H1 (cell line): Measurements from ENCODE around the gene OR7A10. TPM values are rescaled to one million over a fixed set of nuclear protein-coding genes. Genes with fewer than 3 reads are reported as not detected.

Source experiments
- CTCF ChIA-PET: fragments of 300-600 bp; sonication (Branson Sonifier 250); formaldehyde crosslinking; loops from one replicate; lab custom pipeline; 2021; ENCODE audit not compliant: partially characterized antibody; lab: Charles Lee
- POLR2A ChIA-PET: fragments of 300-600 bp; sonication (Branson Sonifier 250); formaldehyde crosslinking; loops from one replicate; lab custom pipeline; 2021; ENCODE audit warnings: inconsistent platforms; ENCODE audit not compliant: partially characterized antibody; lab: Charles Lee
- DNase-seq, 2 experiments: peaks; one replicate each; pipeline versions ENCODE4 v3.0.0 to v3.0.0-alpha.2; 2010 to 2022; ENCODE audit warnings: low spot score in 2 of 2, low read depth in 1 of 2, mixed read lengths in 1 of 2
- FAIRE-seq: peaks from 2 replicates; lab custom pipeline; 2011; peaks lifted over from hg19 to GRCh38; lab: Jason Lieb, UNC
- H2AFZ ChIP-seq: 2 replicates; pipeline ENCODE4 v1.8.1; 2012; ENCODE audit warnings: low read length, inconsistent platforms
- H2AK5ac ChIP-seq: 2 replicates; pipeline ENCODE4 v1.6.1; 2013; ENCODE audit warnings: low read depth, low read length
- H2BK120ac ChIP-seq: replicated peaks from 2 replicates; pipeline ENCODE3; 2013; ENCODE audit warnings: low read depth, low read length, inconsistent platforms
- H2BK12ac ChIP-seq: 2 replicates; pipeline ENCODE4 v1.6.1; 2013; ENCODE audit warnings: low read depth, low read length
- H2BK15ac ChIP-seq: 2 replicates; pipeline ENCODE4 v1.6.1; 2013; ENCODE audit warnings: low read length
- H2BK20ac ChIP-seq: 2 replicates; pipeline ENCODE4 v1.6.1; 2013; ENCODE audit warnings: low read length
- H2BK5ac ChIP-seq: 2 replicates; pipeline ENCODE4 v1.6.1; 2013; ENCODE audit warnings: low read depth, low read length
- H3K14ac ChIP-seq: 2 replicates; pipeline ENCODE4 v1.6.1; 2013; ENCODE audit warnings: inconsistent platforms; ENCODE audit not compliant: insufficient read length
- H3K18ac ChIP-seq: 2 replicates; pipeline ENCODE4 v1.6.1; 2013; ENCODE audit warnings: low read length; ENCODE audit errors: extremely low read depth
- H3K23ac ChIP-seq: 2 replicates; pipeline ENCODE4 v1.6.1; 2013; ENCODE audit warnings: inconsistent platforms; ENCODE audit not compliant: insufficient read length
- H3K23me2 ChIP-seq: 2 replicates; pipeline ENCODE4 v1.6.1; 2013; ENCODE audit warnings: low read depth, low read length
- H3K27ac ChIP-seq: 2 replicates; pipeline ENCODE4 v1.6.1; 2011; ENCODE audit warnings: low read depth, low read length, inconsistent platforms
- H3K27me3 ChIP-seq, 4 experiments: replicated peaks in 1 of 4; 1 replicate in 1 of 4; 2 replicates in 3 of 4; pipeline versions ENCODE4 v1.6.1 to v1.8.1; 2011 to 2013; ENCODE audit warnings: low read length in 3 of 4, mild to moderate bottlenecking in 3 of 4, inconsistent platforms in 2 of 4, mixed read lengths in 2 of 4, moderate library complexity in 1 of 4; ENCODE audit not compliant: control insufficient read depth in 3 of 4, insufficient read depth in 3 of 4; ENCODE audit errors: extremely low read depth in 1 of 4
- H3K36me3 ChIP-seq, 4 experiments: 2 replicates each; pipeline versions ENCODE4 v1.6.1 to v1.8.1; 2011 to 2013; ENCODE audit warnings: mild to moderate bottlenecking in 4 of 4, low read length in 3 of 4, moderate library complexity in 2 of 4, control low read depth in 1 of 4, inconsistent platforms in 1 of 4; ENCODE audit not compliant: insufficient read depth in 4 of 4, control insufficient read depth in 2 of 4
- H3K4ac ChIP-seq: replicated peaks from 2 replicates; pipeline ENCODE3; 2013; ENCODE audit warnings: low read length, low read depth, mixed read lengths, inconsistent platforms; ENCODE audit not compliant: insufficient read length
- H3K4me1 ChIP-seq, 4 experiments: replicated peaks in 1 of 4; 1 replicate in 1 of 4; 2 replicates in 3 of 4; pipeline versions ENCODE4 v1.6.1 to v1.8.1; 2011 to 2013; ENCODE audit warnings: low read length in 3 of 4, inconsistent platforms in 2 of 4, mixed read lengths in 1 of 4; ENCODE audit not compliant: insufficient read depth in 4 of 4, control insufficient read depth in 3 of 4
- H3K4me2 ChIP-seq, 2 experiments: 2 replicates each; pipeline versions ENCODE4 v1.6.1 to v1.8.1; 2011 to 2013; ENCODE audit warnings: low read depth in 2 of 2, low read length in 2 of 2, control low read depth in 1 of 2, inconsistent platforms in 1 of 2, mild to moderate bottlenecking in 1 of 2; ENCODE audit not compliant: insufficient read depth in 1 of 2
- H3K4me3 ChIP-seq, 4 experiments: fragments of 200-600, 300-600 bp in 1 of 4; sonication (generic), shearing (Covaris generic), sonication (Bioruptor Twin) in 1 of 4; 2 replicates each; pipeline versions ENCODE4 v1.5.1 to v1.8.1; 2011 to 2016; ENCODE audit warnings: low read length in 4 of 4, low read depth in 3 of 4, control low read depth in 2 of 4, inconsistent platforms in 2 of 4, mild to moderate bottlenecking in 2 of 4, mixed read lengths in 1 of 4, moderate library complexity in 1 of 4; ENCODE audit not compliant: insufficient read depth in 2 of 4; ENCODE audit errors: extremely low read depth in 1 of 4
- H3K56ac ChIP-seq: replicated peaks from 2 replicates; pipeline ENCODE3; 2013; ENCODE audit warnings: low read depth, mild to moderate bottlenecking, mixed read lengths, low read length, inconsistent platforms; ENCODE audit not compliant: insufficient read length
- H3K79me1 ChIP-seq: 2 replicates; pipeline ENCODE4 v1.6.1; 2013; ENCODE audit warnings: low read depth, low read length, control low read depth
- H3K79me2 ChIP-seq, 2 experiments: 2 replicates each; pipeline versions ENCODE4 v1.6.1 to v1.8.1; 2012 to 2013; ENCODE audit warnings: low read length in 2 of 2, mild to moderate bottlenecking in 2 of 2, inconsistent platforms in 1 of 2; ENCODE audit not compliant: insufficient read depth in 2 of 2, control insufficient read depth in 1 of 2
- H3K9ac ChIP-seq, 4 experiments: replicated peaks in 1 of 4; 1 replicate in 1 of 4; 2 replicates in 3 of 4; pipeline versions ENCODE4 v1.6.1 to v1.8.1; 2011 to 2013; ENCODE audit warnings: low read depth in 3 of 4, low read length in 3 of 4, control low read depth in 2 of 4, mild to moderate bottlenecking in 2 of 4, moderate library complexity in 2 of 4, inconsistent platforms in 1 of 4; ENCODE audit errors: extremely low read depth in 1 of 4
- H3K9me3 ChIP-seq, 2 experiments: 2 replicates each; pipeline versions ENCODE4 v1.6.1 to v1.8.1; 2012 to 2013; ENCODE audit warnings: mild to moderate bottlenecking in 2 of 2, moderate library complexity in 2 of 2, control low read depth in 1 of 2, inconsistent platforms in 1 of 2, low read depth in 1 of 2, low read length in 1 of 2, mixed read lengths in 1 of 2; ENCODE audit not compliant: insufficient read depth in 2 of 2
- H4K20me1 ChIP-seq, 2 experiments: replicated peaks in 1 of 2; 2 replicates each; pipeline versions ENCODE3 to v1.8.1; 2011 to 2013; ENCODE audit warnings: inconsistent platforms in 2 of 2, low read length in 2 of 2, mild to moderate bottlenecking in 1 of 2; ENCODE audit not compliant: insufficient read depth in 2 of 2, control insufficient read depth in 1 of 2
- H4K5ac ChIP-seq: 2 replicates; pipeline ENCODE4 v1.6.1; 2013; ENCODE audit warnings: low read length, low read depth, mixed read lengths, inconsistent platforms; ENCODE audit not compliant: insufficient read length
- H4K8ac ChIP-seq: 2 replicates; pipeline ENCODE4 v1.8.0; 2013; ENCODE audit warnings: mild to moderate bottlenecking, moderate library complexity, low read length, inconsistent platforms; ENCODE audit not compliant: insufficient read depth; ENCODE audit errors: extremely low read depth
- H4K91ac ChIP-seq: replicated peaks from 2 replicates; pipeline ENCODE3; 2013; ENCODE audit warnings: low read length, mixed read lengths, inconsistent platforms; ENCODE audit not compliant: insufficient read length
- JUN ChIP-seq: IDR thresholded peaks from 2 replicates; pipeline ENCODE4 v1.6.1; 2011; ENCODE audit warnings: low read depth, mild to moderate bottlenecking, improper control_type of control experiment, low read length
- WGBS, 2 experiments: shearing (Covaris generic) in 1 of 2; methylation state at CpG; one replicate each; pipeline versions ENCODE4 v1.1.6 to v1.1.7; 2013 to 2015; ENCODE audit warnings: low lambda C conversion rate in 2 of 2, mixed read lengths in 2 of 2, inconsistent platforms in 1 of 2, low coverage in 1 of 2, missing lambda C conversion rate in 1 of 2; ENCODE audit not compliant: insufficient replicate concordance in 2 of 2, insufficient coverage in 1 of 2, insufficient read length in 1 of 2; ENCODE audit errors: extremely low coverage in 1 of 2, missing lambda C conversion rate in 1 of 2; 5-methylcytosine and 5-hydroxymethylcytosine counted together
- polyA plus RNA-seq, 7 experiments: library from polyadenylated mRNA; depleted of rRNA in 3 of 7; stranded (reverse) in 5 of 7; unstranded in 2 of 7; fragments of >200 nt in 5 of 7; fragments of 200-250 nt in 2 of 7; gene quantifications; 1 replicate in 5 of 7; 2 replicates in 1 of 7; 4 replicates in 1 of 7; pipeline versions ENCODE4 v1.2.1 to v1.2.3, GENCODE V29; 2011 to 2013; ENCODE audit warnings: missing spikeins in 2 of 7, mixed read lengths in 2 of 7
- total RNA-seq: library from RNA; stranded (reverse); fragmentation: NEBNext Ultra II Directional; extraction: Animal tissue kit (Norgen Biotek cat#: 25700); gene quantifications from 2 replicates; pipeline ENCODE4 v1.2.1, GENCODE V29; 2021
- TF ChIP-seq, protein P1 (sequence below): IDR thresholded peaks from 2 replicates; pipeline ENCODE4 v1.6.1; 2011; ENCODE audit warnings: low read depth, mild to moderate bottlenecking, low read length; ENCODE audit not compliant: insufficient read depth

OR7A10 gene
- total and polyA plus RNA-seq, 2 of the 8 experiments (the other 6 are each of a cell fraction or from before 2014, with no cell fraction given), result not detected

DNA sequence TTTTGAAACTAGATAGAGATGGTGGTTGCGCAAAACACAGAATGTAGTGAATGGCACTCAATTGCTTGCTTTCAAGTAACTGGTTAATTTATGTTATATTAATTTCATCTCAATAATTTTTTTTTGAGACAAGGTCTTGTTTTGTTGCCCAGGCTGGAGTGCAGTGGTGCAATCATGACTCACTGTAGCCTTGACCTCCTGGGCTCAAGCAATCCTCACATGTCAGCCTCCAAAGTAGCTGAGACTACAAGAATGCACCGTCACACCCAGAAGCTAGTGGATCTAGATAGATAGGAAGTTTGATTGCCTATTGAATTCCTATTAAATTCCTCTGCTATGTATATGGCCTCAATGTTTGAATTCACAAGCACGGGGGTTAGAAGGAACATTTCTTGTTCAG is 44.0 kb downstream of the OR7A10 start:
- no peak overlapping the region for H3K4me3 ChIP-seq
- 85 to 100% methylated on average over 1 to 3 of the region's 3 CpGs for WGBS, 2 experiments
- FAIRE-seq (no peak), DNase-seq (no peak)
- CTCF ChIA-PET, result interaction anchor here (1.0 kb wide), 1 partner anchor 17 kb away, joined by 3 read pairs; no protein-coding TSS in a partner anchor
- POLR2A ChIA-PET, result interaction anchor here (1.0 kb wide), 1 partner anchor 116 kb away, joined by 3 read pairs; no protein-coding TSS in a partner anchor
- H3K18ac ChIP-seq, result no peak overlapping the region
- no peaks in the 10 kb centered on the region for H3K4me1 ChIP-seq
- no peak overlapping the region for H2BK20ac ChIP-seq
- H3K79me2 ChIP-seq, result no peaks in the 10 kb centered on the region
- H3K79me1 ChIP-seq, result no peaks in the 10 kb centered on the region
- no peak overlapping the region for H2AFZ ChIP-seq
- H3K9ac ChIP-seq, result no peak overlapping the region
- no peak overlapping the region for H3K56ac ChIP-seq
- H3K27ac ChIP-seq, result no peak overlapping the region
- H3K36me3 ChIP-seq, result no peaks in the 10 kb centered on the region
- H3K9me3 ChIP-seq, result peaks cover 10 to 18% of the 10 kb centered on the region in 2 experiments; a peak in 2 of 4 replicates
- H3K14ac ChIP-seq, result no peak overlapping the region
- no peak overlapping the region for H2BK120ac ChIP-seq
- H4K20me1 ChIP-seq, result no peaks in the 10 kb centered on the region
- no peak overlapping the region for H2AK5ac ChIP-seq
- H3K4me2 ChIP-seq, result no peak overlapping the region
- H4K5ac ChIP-seq, result no peak overlapping the region
- no peak overlapping the region for H2BK5ac ChIP-seq
- no peak overlapping the region for H4K91ac ChIP-seq
- no peaks in the 10 kb centered on the region for H3K27me3 ChIP-seq
- H4K8ac ChIP-seq, result no peak overlapping the region
- no peak overlapping the region for H2BK12ac ChIP-seq
- no peak overlapping the region for H3K4ac ChIP-seq
- no peak overlapping the region for H3K23ac ChIP-seq
- H2BK15ac ChIP-seq, result no peak overlapping the region
- no peaks in the 10 kb centered on the region for H3K23me2 ChIP-seq
- no peak for TF ChIP-seq JUN
- TF ChIP-seq, protein P1, sequence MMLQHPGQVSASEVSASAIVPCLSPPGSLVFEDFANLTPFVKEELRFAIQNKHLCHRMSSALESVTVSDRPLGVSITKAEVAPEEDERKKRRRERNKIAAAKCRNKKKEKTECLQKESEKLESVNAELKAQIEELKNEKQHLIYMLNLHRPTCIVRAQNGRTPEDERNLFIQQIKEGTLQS, result no peak
